ENCODE measurements around the gene AMER1.
"Not testable (repeated sequence)": the region's sequence is repeated elsewhere in the genome, so short reads cannot be mapped to it uniquely, and the experiment has no call there.

Gene AMER1

DNA sequence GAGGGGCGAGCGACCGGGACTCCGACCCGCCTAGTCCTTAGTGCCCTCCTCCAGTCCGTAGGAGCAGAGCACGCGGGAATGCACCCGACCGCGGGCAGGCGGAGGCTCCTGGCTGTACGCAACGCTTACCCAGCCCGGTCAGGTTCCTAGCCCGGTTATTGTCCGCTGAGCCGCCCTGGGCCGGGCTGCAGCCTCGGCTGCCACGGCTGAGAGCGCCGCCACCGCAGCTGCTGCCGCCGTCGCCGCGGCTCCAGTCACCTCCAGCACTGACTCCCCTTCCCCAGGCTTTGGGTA is at the start of gene AMER1:
AMER1 (minus strand) TSS at position 268 of the 294 bp plus-strand sequence. CDS start 12,422 bp downstream, outside the sequence.
- peak; percentile 65 for DNase-seq (ENCODE audit: low read depth)

DNA sequence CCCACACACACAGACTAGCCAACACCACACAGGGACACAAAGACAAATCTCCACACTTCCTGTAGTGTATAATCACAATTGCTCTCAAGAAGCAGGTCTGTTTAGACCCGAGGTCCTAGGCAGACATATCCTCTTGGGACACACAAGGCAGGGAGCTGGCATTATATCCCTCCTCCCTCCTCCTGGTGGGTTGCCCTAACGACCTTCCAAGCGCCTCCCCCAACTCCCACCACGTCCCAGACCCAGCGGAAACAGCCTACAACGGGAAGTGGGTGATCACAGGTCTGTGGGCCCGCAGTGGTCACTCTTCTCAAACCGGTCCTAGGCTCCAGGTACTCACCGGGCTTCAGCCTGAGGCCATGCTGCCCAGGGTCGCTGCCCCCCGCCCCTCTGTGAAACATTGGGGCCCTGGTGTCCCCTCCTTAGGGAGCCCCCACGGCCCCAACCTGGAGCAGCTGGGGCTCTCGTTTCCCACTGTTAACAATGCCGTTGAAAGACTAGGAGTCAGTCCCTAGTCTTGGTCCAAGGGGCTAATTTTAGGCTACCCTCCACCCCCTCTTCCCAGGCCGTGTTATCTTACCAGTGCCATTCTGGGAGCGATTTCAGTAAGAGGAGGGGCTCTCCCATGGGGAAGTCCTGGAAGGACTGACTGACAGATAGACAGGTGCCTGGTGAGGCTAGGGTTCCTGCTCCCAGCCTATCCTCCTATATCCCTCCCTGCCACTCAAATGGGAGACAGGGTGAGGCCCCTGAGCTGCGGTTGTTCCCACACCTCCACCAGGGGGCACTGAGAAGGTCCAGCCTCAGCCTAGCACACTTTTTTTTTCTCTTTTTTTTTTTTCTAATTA is 24.8 kb upstream of the AMER1 start, which contains the start of gene ASB12:
ASB12 (minus strand) TSS at position 485 of the 848 bp plus-strand sequence. CDS start 4,957 bp downstream, outside the sequence.
- DNase-seq (ENCODE audit: low read depth) = no peak

DNA sequence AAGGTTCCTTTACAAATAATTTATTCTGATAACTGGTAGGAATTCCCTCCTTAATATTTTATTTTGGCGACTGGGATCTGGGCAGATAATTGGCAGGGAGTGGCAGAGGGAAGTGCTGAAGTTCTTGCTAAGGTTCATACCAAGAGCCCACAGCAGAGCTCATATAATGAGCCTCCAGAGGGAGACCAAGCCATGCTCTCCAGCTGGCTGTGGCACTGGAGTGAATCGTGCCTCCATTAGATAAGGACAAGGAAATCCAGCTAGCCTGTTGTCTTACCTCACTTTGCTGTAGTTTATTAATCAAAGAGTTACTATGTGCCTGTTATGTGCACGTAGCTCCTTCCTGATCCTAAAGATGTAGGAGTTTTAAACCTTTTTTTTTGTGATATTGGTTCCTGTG is 23.6 kb upstream of the AMER1 start:
- DNase-seq (ENCODE audit: low read depth) = no peak

DNA sequence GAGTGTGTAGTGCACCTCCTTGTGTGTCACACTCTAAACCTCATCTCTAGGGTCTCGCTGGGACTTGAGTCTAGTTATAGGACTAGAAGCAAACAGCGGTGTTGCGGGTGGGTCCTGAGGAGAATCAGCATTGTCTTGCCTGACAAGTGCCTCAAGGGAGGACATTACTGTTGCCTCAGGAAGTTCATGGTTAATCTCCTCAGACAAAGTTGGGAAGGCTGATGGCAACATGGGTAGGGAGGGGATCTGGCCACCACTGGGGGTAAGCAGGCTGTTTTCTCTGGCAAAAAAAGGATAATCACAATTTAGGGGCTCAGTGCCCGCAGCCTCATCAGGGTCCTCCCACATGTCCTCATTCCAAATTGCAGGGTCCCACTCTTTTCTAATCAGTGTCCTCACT is 12.5 kb upstream of the AMER1 start:
- no peak for DNase-seq (ENCODE audit: low read depth)

DNA sequence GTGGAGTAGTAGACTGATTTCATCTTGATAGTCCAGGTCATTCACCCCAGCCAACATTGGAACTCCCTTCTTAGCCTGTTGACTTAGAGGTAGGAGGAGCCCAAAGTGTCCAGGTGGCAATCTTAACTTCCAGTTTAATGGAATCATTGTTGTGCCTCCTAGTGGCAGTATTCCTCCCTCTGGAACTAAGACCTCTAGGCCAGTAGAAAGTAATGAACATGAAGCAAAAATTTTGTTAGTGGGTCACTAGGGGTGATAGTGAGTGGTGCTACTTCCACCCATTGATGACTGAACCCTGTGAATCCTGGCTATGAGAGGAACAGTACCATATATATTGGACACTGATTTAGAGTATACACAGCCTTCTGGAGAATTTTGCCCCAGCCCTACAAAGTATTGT is 8.5 kb upstream of the AMER1 start:
- not testable (repeated sequence) for DNase-seq (ENCODE audit: low read depth)

DNA sequence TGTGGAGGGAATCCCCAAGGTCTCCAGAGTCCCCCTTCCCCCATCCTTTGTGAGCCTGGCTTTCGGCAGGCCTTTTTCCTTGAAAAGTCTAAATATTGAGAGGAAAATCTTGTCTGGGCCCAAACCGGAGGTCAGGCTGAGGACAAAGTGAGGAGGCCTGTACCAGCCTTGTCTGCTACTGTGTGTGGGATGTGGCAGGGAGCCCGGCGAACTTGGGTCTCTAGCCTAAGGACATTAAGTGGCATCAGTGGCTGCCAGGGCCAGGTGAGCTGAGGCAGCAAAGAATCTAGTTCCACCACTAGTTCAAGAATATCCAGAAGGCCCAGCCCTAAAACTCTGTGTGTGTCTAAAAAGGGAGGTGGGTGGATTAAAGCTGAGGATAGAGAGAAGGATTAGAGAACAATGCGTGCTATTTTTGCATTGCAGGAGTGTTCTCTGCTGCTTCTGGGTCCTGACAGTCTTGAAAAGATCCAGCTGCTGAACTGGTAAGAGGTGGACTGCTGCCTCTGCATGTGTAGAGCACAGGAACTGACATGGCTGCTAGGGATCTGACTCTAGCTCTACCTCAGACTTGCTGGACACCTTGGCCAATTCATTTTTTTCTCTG is 1.2 kb upstream of the AMER1 start:
- no peak for DNase-seq (ENCODE audit: low read depth)

DNA sequence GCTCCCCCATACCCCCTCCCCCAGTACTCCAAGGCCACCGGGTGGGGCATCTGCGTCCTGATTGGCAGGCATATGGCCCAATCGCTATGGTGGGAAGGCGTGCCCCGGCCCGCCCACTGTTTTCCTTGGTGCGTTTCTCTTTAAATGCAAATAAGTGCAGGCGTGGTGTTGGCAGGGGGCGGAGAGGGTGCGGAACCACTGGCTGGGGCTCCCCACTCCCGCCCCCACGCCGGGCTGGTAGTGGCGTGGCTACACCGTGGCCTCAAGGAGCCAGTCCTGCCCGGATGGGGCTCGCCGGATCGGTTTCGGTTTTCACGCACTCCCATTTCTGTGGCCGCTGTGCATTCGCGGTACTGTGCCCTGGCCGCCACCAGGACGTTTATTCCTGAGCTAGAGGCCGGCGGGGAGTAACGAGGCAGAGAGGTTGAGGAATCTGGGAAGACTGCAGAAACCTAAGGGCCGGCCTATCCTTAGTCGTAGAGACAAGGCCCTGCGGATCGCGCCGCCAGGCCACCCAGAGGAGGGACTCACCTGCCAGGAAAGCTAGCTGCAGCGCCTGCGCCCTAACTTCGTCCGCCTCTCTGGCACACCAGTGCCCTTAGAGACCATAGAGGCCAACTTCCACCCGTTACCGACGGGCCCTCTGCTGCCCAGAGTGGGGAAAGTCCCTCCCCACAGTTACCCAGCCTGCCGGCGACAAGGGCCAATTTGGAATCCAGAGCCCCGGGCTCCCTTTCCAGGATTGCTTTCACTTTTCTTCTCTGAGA is 410 bp upstream of the AMER1 start:
- peak; percentile 90 for DNase-seq (ENCODE audit: low read depth)

DNA sequence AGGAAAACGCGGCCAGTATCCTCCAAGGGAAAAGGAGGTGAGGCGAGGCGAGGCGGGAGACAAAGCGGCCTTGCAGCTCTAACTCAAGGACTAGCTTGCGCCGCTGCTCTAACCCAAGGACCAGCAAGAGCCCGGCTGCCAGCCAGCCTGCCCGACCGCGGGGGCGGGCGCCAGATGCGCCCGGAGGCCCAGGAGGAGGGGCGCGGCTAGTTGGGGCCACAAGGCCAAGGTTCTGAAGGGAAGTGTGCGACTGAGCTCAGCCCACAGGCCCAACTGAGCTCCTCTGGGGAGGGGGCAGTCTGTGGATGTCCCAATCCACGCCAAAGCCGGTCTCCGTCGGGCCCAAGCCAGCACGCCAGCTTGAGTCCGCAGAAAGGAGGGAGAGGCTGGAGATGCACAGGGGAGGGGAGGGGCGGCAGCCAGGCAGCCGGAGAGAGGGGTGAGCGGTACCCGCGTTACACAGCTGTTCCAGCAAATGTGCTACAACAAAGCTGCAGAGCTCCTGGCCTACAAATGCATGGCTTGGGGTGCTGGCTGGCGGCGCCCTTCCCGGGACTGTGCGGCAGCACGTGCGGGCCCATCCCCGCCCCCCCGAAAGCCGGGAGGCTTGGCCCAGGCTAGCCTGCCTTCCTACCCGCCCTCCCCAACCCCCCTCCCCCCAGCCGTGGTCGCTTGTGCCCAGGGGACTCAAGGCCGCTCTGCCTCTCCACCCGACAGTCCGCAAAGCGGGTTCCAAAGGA is 637 bp downstream of the AMER1 start:
- peak; percentile 29 for DNase-seq (ENCODE audit: low read depth)

DNA sequence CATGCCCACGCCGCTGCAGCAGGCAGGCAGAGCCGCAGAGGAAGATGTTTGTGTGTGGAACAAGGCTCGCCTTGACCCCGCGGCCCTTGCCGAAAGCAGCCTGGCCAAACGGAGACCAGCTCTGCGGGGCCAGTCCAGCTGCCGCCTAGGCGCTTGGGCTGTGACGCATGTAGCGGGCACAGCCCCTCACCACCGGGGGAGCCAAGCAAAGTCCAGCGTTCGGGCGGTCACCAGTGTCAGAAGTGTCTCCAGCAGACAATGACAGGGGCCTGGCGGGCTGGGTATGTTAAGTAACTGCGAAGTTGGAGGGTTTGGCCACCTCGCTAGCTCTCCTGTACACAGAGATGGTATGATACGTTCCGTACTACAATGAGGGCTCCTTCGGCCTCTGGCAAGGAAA is 1.3 kb downstream of the AMER1 start:
- peak; percentile 2 for DNase-seq (ENCODE audit: low read depth)

DNA sequence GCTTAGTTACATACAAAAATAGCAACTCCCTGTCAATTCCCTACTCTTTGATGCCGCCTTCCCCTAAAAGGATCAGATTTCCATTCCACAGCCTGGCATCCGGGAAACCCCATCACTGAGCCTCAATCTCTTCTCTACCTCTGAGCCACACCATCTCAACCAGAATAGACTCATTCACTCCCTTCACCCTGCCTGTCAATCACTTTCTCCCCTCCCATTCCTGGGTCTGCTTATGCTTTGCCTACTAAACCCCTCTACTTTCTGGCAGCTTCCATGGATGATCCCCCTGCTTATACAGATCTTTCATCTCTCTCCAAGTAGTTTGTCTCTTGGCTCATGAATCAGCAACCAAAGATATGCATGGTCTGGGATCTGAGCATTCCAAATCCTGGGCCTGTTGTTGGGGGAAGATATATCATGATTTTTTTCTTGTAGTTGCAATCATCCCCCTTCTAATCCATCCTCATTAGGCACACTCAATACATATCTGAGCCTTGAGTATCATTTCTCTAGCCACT is 2.6 kb downstream of the AMER1 start:
- DNase-seq (ENCODE audit: low read depth) = no peak

DNA sequence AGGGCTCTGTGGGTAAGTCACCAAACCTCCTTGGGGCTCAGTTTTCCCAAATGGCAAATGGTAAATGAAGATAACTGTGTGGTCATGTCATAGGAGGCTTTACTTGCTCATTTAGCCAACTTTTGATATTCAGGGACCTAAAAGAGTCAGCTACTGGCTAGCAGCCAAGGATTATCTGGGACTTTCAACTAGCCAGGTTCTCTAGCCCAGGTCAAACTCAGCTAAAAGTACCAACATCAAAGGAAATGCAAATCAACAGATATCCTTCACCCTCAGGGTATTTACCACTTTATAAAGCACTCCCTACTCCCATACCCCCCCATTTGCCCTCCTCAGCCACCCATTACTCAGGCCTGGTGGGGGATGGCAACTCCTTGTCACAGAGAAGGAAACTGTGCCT is 7.5 kb downstream of the AMER1 start:
- no peak for DNase-seq (ENCODE audit: low read depth)

DNA sequence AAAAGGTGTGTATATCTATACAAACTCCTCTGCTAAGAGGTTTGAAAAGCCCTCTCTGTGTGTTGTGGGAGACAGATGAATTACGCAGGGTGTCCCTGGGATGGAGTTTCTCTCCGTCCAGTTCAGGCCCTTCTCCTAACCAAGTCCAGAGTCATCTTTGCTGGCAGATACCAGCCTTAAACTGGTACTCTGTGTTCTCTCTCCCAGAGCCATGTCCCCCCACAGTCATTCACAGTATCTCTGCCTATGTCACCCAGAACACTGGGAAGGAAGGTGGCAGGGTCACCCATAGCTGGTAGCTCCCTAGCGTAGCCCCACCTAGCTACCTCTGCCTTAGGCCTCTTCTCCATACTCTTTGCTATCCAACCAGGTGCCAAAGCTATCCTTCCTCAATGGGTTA is 8.9 kb downstream of the AMER1 start:
- no peak for DNase-seq (ENCODE audit: low read depth)

DNA sequence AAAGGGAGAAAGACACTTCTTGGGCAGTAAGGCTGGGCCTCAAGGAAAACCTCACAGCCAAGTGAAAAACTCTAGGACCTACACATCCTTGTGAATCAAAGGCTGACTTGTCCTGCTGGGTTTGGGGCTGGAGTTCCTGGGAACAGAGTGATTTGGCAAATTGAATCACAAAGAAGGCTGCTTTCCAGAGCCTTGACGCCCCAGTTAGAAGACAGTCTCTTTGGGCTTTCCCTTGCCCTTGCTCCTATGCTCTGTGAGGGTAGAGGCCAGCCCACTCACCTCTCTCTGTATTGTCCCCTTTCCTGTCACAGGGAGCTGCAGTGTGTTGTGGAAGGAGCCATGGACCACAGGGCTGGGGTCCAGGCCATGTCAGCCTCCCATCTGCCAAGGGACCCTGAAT is 9.6 kb downstream of the AMER1 start:
- DNase-seq (ENCODE audit: low read depth) = no peak

DNA sequence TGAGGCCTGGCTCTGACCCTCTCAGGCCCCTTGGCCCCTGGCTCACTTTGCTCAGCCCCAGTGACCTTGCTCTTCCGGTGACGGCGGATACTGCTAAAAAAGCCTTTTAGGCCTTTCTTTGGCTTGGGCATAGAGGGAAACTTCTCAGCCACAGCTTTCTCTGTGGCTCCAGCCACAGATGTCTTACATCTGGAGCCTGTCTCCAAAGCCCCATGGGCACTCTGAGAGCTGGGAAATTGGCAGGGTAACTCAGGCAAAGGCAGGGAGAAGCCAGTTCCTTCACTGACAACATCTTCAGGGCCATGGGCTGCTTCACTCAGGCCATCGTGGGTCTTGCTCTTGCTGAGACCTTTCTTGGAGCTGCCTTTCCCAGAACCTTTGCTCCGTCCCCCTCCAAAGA is 12.8 kb downstream of the AMER1 start:
- no peak for DNase-seq (ENCODE audit: low read depth)

DNA sequence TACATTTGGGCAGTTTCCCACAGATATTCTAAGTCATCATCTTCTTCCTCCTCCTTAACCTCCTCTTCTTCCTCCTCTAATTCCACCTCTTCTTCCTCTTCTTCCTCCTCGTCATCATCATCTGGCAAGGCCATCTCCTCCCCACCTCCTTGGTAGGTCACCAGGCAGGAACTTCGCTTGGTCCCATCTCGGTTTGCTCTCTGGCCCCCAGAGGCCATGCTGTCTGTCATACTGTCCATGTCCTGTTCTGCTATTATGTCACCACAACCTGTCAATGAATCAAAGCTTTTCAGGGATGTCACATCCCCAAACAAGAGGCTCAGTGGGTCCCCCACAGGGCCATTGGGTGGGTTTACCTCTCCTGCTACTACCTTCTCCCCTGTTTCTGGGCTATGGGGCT is 13.5 kb downstream of the AMER1 start:
- DNase-seq (ENCODE audit: low read depth) = no peak

DNA sequence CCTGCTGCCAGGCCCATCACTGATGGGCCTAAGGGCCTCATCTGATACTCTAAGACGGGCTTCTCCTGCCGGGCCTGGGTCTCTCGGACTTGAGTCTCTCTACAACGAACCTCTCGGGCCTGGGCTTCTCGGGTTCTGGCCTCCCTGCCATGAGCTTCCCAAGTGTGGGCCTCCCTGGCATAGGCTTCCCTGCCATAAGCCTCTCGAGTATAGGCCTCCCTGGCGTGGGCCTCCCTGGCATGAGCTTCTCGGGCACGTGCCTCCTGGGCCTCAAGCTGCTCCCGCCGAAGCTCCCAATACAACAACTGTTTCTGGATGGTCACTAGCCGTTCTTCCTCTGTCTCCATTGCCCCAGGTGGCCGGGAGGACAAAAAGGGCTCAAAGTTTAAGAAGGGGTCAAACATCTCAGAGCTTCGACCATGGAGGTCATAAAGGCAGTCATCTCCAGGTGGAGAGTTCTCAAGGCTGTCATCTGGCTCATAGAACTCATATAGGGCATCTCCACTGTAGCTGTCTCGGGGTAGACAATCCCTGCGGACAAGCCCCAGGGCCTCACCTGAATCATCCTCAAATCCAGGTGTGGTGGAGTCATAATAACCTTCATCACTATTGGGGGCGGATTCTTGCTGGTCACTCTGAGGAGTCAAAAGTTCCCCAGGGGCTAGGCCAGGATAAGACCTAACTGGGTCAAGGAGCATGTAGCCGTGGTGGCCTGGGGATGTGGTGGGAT is 14.1 kb downstream of the AMER1 start:
- DNase-seq (ENCODE audit: low read depth) = no peak

DNA sequence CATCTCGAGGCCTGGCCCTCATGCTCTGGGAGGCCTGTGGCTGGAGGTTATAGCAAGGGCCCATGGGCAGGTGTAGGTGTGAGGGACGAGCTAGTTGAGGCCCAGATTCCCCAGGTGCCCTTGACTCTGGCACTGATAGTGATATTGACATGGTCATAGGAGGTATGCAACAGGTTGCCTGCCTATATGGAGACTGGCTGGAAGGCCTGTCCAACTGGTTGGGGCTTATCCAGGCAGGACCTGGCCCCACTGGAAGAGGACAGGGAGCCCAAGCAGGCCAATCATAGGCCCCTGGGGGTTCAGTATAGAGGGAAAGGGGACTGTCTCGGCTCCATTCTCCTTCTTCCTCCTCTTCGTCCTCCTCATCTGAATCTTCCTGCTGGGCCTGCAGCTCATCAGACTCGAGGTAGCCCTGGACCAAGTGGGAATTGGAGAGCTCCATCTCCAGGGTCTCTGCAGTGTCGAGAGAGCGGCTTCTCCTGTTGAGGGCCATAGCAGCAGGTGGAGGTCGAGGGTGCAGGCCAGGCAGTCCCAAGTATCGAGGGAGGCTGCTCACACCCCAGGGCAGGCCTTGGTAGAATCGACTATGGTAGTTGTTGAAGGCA is 15.3 kb downstream of the AMER1 start:
- no peak for DNase-seq (ENCODE audit: low read depth)

DNA sequence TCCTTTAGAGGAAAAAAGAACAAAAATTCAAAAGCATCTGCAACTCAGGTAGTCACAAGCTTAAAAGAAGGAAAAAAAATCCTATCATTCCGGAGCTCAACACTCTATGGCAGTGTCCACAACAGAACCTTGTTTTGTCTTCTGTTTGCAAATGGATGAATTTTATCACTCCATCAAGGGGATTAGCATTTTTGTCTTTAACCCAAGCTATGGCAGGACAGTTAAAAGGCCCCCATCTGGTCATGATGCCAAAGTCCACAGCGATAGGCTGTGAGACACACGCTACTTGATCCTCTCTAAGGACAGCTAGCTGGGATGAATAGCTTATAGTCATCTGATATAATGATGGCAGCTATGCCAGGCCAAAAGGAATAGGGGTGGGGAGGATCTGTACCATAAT is 16.6 kb downstream of the AMER1 start:
- no peak for DNase-seq (ENCODE audit: low read depth)

DNA sequence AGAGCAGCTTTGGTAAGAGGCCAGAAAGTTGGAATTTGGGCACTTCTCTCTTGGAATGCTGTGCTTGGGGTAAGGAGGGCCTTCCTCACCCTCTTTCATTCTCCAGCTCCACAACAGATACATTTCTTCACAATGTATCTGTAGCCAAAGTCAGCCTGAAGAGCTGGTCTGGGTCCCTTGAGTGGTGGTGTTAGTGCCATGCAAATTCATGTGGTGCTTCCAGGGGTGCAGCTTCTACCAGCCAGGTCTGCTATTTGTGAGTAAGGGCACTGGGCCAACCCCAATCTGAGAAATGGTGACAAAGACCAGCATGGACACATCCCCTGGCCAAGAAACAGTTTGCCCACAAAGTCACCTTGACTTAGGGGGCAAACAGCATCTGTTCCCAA is 17.8 kb downstream of the AMER1 start:
- no peak for DNase-seq (ENCODE audit: low read depth)

DNA sequence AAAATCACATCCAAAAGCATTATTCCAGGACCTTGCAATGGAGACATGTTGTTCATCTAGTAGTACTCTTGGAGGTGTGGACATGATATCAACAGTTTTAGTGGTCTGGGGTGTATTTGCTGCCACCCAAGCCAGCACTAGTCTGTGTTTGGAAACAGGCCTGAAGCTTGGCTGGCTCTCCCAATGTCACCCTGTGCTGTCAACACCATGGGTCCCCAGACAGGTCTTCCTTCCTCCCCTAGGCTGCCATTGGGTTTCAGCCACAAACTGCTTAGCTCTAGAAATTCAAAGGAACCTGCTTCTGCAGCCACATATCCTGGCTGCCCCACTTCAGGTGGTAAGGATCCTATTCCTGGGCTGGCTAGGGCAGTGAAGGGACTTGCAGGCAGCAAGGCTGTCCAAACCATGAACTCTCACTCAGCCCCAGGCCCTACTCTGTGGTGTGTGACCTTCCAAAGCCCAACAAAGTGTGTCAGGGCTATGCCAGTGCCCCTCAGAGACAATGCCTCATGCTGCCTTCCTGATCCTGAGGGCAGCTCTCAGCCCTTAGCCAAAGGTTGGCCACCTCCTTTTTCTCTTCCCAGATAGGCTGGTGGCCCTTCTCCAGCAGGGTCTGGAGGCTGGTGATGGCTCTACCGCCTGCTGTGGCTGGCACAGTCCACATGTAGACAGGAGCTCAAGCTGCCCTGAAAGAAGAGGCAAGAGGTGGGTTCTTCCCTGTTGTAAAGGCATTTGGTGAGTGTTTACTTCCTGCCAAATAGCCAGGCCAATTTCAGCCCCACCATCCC is 18.3 kb downstream of the AMER1 start:
- DNase-seq (ENCODE audit: low read depth) = no peak

Measured in ELR (cell line).